Activated naive CD4-positive, alpha-beta T cell (primary cell): ENCODE measurements around the gene NPNT.

Experiments
- DNase-seq, 4 experiments: peaks; one replicate each; lab custom pipeline; 2025; lab: John Stamatoyannopoulos, UW

The NPNT gene

GRCh38 chr4:105917171-105917685, 22.0 kb downstream of the NPNT start:
- no peak for DNase-seq

DNA sequence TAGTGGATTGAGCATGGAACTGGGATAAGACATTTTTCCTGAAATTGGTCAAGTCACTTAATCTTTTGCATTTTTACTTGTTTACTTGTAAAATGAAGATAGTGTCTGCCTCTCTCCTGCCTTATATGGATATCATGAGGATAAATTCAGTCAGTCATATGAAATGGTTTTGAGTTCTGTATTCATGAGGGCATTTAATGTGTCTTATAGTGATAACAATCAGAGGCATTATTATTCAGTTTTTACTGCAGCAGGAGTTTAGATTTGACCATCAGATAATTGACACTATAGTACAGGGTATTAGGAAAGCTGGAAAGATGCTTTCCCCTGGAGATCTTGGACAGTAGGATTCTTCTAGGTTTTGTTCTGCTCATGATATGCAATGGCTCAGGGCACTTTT, 26.0 kb downstream of the NPNT start:
- DNase-seq, result no peak

- no peak for DNase-seq
Measured at GRCh38 chr4:105923497-105924238, 28.4 kb downstream of the NPNT start.

DNA sequence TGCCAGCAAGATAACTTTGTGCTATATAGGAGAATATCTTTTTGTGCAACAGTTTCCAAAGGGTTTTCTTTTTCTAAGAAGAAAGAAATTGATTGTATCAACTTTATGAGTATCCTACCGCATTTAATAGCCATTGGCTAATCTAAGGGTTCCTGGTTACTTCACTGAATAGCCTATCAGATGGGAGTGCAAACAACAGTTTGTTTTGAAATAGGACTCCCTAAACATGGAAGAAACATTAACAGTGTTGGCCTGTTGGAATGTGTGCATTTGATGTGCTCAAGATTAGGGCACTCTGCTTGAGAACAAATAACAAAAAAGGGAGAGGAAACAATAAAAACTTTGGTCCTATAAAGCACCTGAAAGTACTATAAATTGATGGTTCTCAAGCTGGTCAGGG, 29.1 kb downstream of the NPNT start:
- DNase-seq, result no peak

DNA sequence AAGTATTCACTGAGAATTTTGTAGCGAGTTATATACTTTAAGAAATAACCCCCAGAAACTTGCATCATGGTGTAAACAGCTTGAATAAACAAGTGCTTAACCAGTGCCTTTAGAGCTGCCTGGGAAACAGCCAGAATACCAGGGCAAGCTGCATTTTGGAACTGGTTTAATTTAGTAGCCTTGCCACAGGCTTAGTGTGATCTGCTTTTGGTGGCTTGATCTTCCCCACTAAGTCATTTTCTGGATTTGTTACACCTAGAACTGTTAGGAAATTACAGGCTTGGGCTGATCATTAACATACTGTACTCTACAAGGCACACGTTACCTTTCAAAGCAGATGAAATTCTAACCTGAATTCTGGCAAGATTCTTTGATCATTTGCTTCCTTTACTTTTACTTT, 35.4 kb downstream of the NPNT start:
- DNase-seq, result no peak

- DNase-seq, result no peak
Measured at GRCh38 chr4:105933083-105933482, 37.8 kb downstream of the NPNT start.

GRCh38 chr4:105934386-105934785, 39.1 kb downstream of the NPNT start:
- no peak for DNase-seq

DNA sequence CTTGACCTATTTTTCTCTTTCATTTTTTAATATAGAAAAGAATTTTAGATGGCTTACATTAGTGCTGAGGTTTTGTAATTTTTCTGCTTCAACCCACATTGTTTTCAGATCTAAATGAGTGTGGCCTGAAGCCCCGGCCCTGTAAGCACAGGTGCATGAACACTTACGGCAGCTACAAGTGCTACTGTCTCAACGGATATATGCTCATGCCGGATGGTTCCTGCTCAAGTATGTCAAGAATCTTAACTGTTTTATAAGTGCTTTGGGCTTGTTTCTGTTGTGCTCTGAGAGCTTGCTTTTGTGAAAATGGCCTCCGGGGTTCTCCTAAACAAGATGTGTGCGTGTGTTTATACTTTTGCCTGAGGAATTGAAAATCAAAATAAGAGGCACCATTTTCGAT, 41.6 kb downstream of the NPNT start:
- no peak for DNase-seq

GRCh38 chr4:105937759-105938158, 42.5 kb downstream of the NPNT start:
- no peak for DNase-seq

DNA sequence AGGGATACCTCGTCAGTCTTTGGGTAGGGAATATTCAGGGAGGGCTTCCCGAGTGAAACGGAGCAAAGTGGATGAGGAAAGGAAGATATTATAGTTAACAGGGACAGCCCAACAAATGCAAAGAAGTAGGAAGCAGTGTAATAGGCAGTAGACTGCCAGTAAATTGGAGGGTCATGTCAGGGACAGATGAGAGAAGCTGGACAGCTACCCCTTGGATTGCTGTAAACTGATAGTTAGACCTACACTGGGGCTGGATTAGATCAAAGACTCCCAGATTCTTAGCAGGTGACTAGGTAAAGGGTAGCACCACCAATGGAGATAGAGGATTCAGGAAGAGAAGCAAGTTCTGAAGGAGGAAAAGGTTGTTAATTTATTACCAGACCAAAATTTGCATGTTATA, 48.0 kb downstream of the NPNT start:
- DNase-seq, result no peak

DNA sequence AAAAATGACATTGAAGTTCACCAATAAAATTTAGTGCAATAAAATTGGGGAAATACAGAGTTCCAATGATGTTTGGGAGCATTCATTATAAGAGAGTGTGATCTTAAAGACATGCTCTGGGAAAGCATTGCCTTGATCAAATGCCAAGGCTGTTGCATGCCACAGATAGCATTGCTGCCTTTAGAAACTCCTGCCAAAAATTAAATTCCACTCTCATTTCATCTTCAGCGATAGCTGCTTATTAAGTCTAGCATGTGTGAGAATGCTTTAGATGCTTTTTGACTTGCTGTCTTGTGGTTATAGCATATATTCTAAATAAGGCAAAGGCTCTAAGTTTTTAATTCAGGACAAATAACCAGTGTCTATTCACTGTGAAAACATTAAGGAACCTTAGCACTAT, 49.3 kb downstream of the NPNT start:
- DNase-seq, result no peak

DNA sequence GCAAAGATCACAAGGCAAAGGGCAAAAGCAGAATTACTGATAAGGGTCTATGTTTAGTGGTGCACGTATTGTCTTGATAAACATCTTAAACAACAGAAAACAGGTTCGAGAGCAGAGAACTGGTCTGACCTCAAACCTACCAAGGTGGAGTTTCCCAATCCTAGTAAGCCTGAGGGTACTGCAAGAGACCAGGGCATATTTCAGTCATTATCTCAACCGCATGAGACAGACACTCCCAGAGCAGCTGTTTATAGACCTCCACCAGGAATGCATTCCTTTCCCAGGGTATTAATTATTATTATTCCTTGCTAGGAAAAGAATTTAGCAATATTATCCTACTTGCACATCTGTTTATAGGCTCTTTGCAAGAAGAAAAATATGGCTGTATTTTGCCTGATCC, 51.5 kb downstream of the NPNT start:
- no peak for DNase-seq

- DNase-seq, result no peak
Measured at GRCh38 chr4:105950701-105951100, 55.4 kb downstream of the NPNT start.

DNA sequence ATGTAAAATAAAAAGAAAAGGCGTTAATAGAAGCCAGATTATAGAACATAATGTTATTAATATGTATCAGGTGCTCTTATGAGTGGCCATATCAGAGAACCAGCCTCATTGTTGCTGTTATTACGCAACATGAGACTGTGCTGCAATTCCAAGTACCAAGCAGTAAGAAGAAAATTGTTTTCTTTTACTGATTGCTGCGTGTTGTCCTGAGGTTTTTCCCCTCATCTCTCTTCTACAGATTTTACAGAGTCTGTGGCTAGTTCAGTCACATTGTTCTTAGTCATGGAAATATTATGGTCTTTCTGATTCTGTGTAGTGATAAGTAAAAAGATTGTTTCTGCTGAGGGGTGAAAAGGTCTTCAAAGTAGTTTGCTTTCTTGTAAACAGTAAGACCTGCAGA, 55.9 kb downstream of the NPNT start:
- no peak for DNase-seq

DNA sequence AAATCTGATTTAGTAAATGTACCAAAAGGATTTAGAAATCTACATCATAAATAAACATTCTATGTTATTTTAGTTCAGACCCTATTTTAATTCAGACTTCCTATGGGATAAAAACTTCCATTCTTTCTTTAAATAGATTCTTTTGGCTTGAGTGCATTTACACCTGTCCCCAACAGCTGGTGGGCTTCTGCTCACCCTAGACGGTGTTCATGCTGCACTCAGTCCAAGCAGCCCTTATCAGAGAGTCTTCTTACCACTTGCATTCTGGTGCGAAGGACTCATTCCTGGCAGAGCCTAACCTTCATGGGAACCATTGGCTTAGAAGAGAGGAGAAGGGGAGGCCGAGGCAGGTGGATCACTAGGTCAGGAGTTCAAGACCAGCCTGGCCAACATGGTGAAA, 57.3 kb downstream of the NPNT start:
- DNase-seq, result no peak

- no peak for DNase-seq
Measured at GRCh38 chr4:105956569-105956968, 61.3 kb downstream of the NPNT start.

DNA sequence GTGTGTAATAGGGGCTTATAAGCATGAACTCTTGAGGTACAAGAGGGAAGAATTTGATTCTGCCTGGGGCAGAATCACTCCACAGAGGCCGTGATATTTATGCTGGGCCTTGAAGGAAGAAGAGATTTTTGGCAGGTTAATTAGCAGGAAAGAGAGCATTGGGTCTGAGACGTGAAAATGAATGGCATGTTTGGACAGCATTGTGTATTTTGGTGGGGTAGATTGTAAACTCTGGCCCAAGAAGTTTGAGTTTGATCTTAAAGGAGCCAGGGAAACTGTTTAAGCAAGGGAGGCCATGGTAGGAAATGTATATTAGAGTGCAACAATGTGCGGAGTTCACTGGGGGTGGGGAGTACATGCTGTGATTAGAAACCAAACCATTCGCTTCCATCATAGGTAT, 62.4 kb downstream of the NPNT start:
- DNase-seq, result no peak

GRCh38 chr4:105963461-105964400, 68.5 kb downstream of the NPNT start:
- no peak for DNase-seq

- DNase-seq, result no peak
Measured at GRCh38 chr4:105965183-105965800, 70.0 kb downstream of the NPNT start.

DNA sequence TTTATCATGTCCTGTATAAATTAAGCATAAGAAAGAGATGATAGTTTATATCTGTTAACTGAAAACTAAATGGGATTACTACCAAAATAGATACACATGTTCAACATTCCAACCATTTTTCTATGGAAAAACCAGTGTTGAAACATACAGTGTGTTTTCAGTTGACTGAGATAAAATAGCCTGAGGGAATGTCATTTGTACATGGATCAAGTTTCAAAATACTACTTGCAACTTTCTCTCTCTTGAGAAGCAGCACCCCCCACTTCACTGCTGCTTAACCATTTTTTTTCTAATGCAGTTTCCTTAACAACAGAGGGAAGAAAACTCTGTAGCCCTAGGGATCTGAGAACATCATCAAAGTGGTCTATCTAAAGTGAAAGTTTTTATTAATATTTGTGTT, 70.8 kb downstream of the NPNT start:
- no peak for DNase-seq

GRCh38 chr4:105967058-105967658, 71.9 kb downstream of the NPNT start:
- DNase-seq, result no peak

DNA sequence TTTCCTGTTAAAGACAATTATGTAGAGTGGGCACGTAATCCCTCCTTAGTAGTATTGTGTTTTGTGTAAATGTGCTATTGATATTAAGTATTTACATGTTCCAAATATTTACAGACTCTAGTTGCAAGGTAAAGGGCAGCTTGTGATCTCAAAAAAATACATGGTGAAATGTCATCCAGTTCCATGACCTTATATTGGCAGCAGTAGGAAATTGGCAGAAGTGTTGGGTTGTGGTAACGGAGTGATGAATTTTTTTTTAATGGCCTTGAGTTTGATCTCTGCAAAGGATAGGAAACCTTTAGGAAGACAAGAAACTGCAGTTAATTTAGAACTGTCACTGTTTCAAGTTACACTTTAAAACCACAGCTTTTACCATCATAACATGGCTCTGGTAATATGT, 74.3 kb downstream of the NPNT start:
- no peak for DNase-seq
